ENCODE results near the gene IL18. TPM values are rescaled to one million over a fixed set of nuclear protein-coding genes. Genes with fewer than 3 reads are reported as not detected.

IL18 gene
- total RNA-seq, 1 donor from 2014 or later = not detected

DNA sequence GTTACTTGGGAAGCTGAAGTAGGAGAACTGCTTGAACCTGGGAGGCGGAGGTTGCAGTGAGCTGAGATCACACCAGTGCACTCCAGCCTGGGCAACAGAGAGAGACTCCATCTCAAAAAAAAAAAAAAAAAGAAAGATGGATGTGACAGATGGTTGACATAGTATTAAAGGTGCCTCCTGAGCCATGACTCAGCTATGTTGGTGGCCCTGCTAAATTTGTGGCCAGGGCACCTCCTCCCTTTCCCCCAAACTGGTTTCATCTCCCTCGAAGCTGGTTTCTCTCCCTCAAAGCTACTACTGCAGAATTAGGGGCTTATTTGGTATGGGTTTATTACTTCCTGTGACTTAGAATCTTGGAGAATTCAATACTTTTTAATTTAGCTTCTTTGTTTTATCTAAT lies 45.7 kb downstream of the IL18 start:
- H3K36me3 ChIP-seq = no peaks in the 10 kb centered on the region
- no peaks in the 10 kb centered on the region for H3K36me3 Mint-ChIP-seq
- no peaks in the 10 kb centered on the region for H3K9me3 Mint-ChIP-seq
- no peaks in the 10 kb centered on the region for H3K79me2 ChIP-seq (ENCODE audit: low read depth)
- no peaks in the 10 kb centered on the region for H3K27me3 ChIP-seq
- H3K27ac Mint-ChIP-seq = no peak overlapping the region
- H3K4me1 Mint-ChIP-seq = no peaks in the 10 kb centered on the region
- no peak overlapping the region for H3K4me2 ChIP-seq
- H4K20me1 ChIP-seq (ENCODE audit: low read depth) = no peaks in the 10 kb centered on the region
- H3K4me3 ChIP-seq = no peak overlapping the region
- H3K4me3 Mint-ChIP-seq = no peak overlapping the region
- H3K27ac ChIP-seq = no peak overlapping the region
- no peak overlapping the region for H3K9ac ChIP-seq
- no peaks in the 10 kb centered on the region for H3F3A ChIP-seq (ENCODE audit: low read depth)
- DNase-seq (ENCODE audit: low spot score) = no peak
- no peaks in the 10 kb centered on the region for H3K27me3 Mint-ChIP-seq (ENCODE audit: insufficient read depth, low read depth)
- H2AFZ ChIP-seq (replicated peaks) = no peak overlapping the region
- TF ChIP-seq EZH2phosphoT487 (IDR thresholded peaks at IDR 0.05) (no peak), CTCF (IDR thresholded peaks at IDR 0.05) (no peak), EZH2 (IDR thresholded peaks at IDR 0.05) (no peak)
- H3K4me1 ChIP-seq = no peaks in the 10 kb centered on the region
- no peaks in the 10 kb centered on the region for H3K9me3 ChIP-seq (ENCODE audit: low read depth)

- no peaks in the 10 kb centered on the region for H3K36me3 Mint-ChIP-seq
- H3K36me3 ChIP-seq = no peaks in the 10 kb centered on the region
- H3K9me3 Mint-ChIP-seq = peaks cover 6% of the 10 kb centered on the region
- H2AFZ ChIP-seq (replicated peaks) = no peak overlapping the region
- no peaks in the 10 kb centered on the region for H3K9me3 ChIP-seq (ENCODE audit: low read depth)
- H3K27me3 ChIP-seq = no peaks in the 10 kb centered on the region
- H3K79me2 ChIP-seq (ENCODE audit: low read depth) = no peaks in the 10 kb centered on the region
- H3K27ac ChIP-seq = no peak overlapping the region
- no peak overlapping the region for H3K4me2 ChIP-seq
- H3K4me3 ChIP-seq = no peak overlapping the region
- no peaks in the 10 kb centered on the region for H3F3A ChIP-seq (ENCODE audit: low read depth)
- no peaks in the 10 kb centered on the region for H3K4me1 Mint-ChIP-seq
- H3K4me1 ChIP-seq = no peaks in the 10 kb centered on the region
- H3K4me3 Mint-ChIP-seq = no peak overlapping the region
- DNase-seq (ENCODE audit: low spot score) = no peak
- H3K27me3 Mint-ChIP-seq (ENCODE audit: insufficient read depth, low read depth) = no peaks in the 10 kb centered on the region
- H4K20me1 ChIP-seq (ENCODE audit: low read depth) = no peaks in the 10 kb centered on the region
- H3K27ac Mint-ChIP-seq = no peak overlapping the region
- TF ChIP-seq EZH2phosphoT487 (IDR thresholded peaks at IDR 0.05) (no peak), CTCF (IDR thresholded peaks at IDR 0.05) (no peak), EZH2 (IDR thresholded peaks at IDR 0.05) (no peak)
- H3K9ac ChIP-seq = no peak overlapping the region
Observed at GRCh38 chr11:112115386-112115785, 48.5 kb downstream of the IL18 start.

- Histone ChIP-seq H3K4me3 (no peak overlapping the region), H3K79me2 (ENCODE audit: low read depth) (no peaks in the 10 kb centered on the region), H3K27me3 (no peaks in the 10 kb centered on the region), H4K20me1 (ENCODE audit: low read depth) (no peaks in the 10 kb centered on the region), H3K9ac (no peak overlapping the region), H3K27ac (no peak overlapping the region), H3K36me3 (no peaks in the 10 kb centered on the region), H3K4me1 (no peaks in the 10 kb centered on the region), H3K9me3 (ENCODE audit: low read depth) (no peaks in the 10 kb centered on the region), H3K4me2 (no peak overlapping the region), H2AFZ (replicated peaks) (no peak overlapping the region), H3F3A (ENCODE audit: low read depth) (no peaks in the 10 kb centered on the region)
- H3K27me3 Mint-ChIP-seq (ENCODE audit: insufficient read depth, low read depth) = no peaks in the 10 kb centered on the region
- peaks cover 6% of the 10 kb centered on the region for H3K9me3 Mint-ChIP-seq
- TF ChIP-seq EZH2phosphoT487 (IDR thresholded peaks at IDR 0.05) (no peak), EZH2 (IDR thresholded peaks at IDR 0.05) (no peak), CTCF (IDR thresholded peaks at IDR 0.05) (no peak)
- no peaks in the 10 kb centered on the region for H3K36me3 Mint-ChIP-seq
- H3K4me1 Mint-ChIP-seq = no peaks in the 10 kb centered on the region
- H3K4me3 Mint-ChIP-seq = no peak overlapping the region
- no peak for DNase-seq (ENCODE audit: low spot score)
- no peak overlapping the region for H3K27ac Mint-ChIP-seq
Observed at GRCh38 chr11:112114460-112114859, 49.4 kb downstream of the IL18 start.

All from neural progenitor cell (in vitro differentiated cells).